Measurements from ENCODE around the gene GRIN2D. TPM values are rescaled to one million over a fixed set of nuclear protein-coding genes. Genes with fewer than 3 reads are reported as not detected.

GRIN2D gene
- total RNA-seq (under 1 TPM; 0.08 to 0.11 TPM), polyA plus RNA-seq (not detected), total RNA-seq (0 to 0.29 (median 0.08) reads per million in 6 experiments)

- Mint-ChIP-seq H3K9me3 (no peaks in the 10 kb centered on the region), H3K4me3 (peak within 1 kb of the TSS; percentile 59 to 94 (median 72)), H3K27me3 (peaks cover 9 to 45% (median 27%) of the 10 kb centered on the region in 5 donors), H3K27ac (peak within 1 kb of the TSS in 7 of 10 donors; percentile 19 to 87 (median 78)), H3K36me3 (peaks cover 0 to 2% (median 0%) of the 10 kb centered on the region in 3 donors), H3K4me1 (peaks cover 31 to 68% (median 42%) of the 10 kb centered on the region in 4 donors)
- peak in 4 of 10 donors; percentile 32 to 70 (median 36) for DNase-seq
- peak in 1 of 2 donors; percentile 21 for ATAC-seq
- POLR2A ChIA-PET, result interaction anchor here (0.5 to 0.7 kb wide), 3 partner anchors 60 to 204 kb away, joined by 3 to 4 read pairs (median 3); no protein-coding TSS in a partner anchor
These were observed at the start of gene GRIN2D for GRCh38 chr19:48393559-48394330. GRIN2D (plus strand) TSS chr19:48393668; CDS start chr19:48398393, 4,725 bp downstream.

DNA sequence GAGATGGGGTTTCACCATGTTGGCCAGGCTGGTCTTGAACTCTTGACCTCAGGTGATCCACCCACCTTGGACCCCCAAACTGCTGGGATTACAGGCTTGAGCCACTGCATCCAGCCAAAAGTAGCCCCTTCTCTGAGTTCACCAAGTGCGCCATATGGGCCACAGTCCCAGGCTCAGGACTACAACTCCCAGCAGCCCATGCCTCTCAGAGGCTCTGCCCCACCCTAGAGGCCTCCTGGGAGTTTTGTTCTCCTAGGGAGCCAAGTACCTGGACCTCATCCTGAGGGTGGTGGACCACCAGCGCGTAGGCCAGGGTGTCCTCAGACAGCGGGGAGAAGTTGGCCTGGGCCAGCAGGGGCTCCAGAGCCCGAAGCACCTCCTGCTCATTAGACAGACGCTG lies 48.6 kb upstream of the GRIN2D start:
- ATAC-seq (no peak), DNase-seq (no peak)
- Mint-ChIP-seq H3K27ac (peak overlapping the region in 1 of 10 donors; percentile 60), H3K36me3 (peaks cover 0 to 20% (median 2%) of the 10 kb centered on the region in 3 donors), H3K9me3 (no peaks in the 10 kb centered on the region), H3K27me3 (no peaks in the 10 kb centered on the region), H3K4me3 (no peak overlapping the region), H3K4me1 (peaks cover 0 to 4% (median 0%) of the 10 kb centered on the region in 4 donors)
- POLR2A ChIA-PET, result no interaction called here

- Mint-ChIP-seq H3K27ac (no peak overlapping the region), H3K9me3 (no peaks in the 10 kb centered on the region), H3K4me3 (no peak overlapping the region), H3K4me1 (peaks cover 2 to 6% (median 2%) of the 10 kb centered on the region in 4 donors), H3K27me3 (no peaks in the 10 kb centered on the region), H3K36me3 (peaks cover 0 to 23% (median 2%) of the 10 kb centered on the region in 3 donors)
- ATAC-seq (no peak), DNase-seq (no peak)
- POLR2A ChIA-PET, result no interaction called here
These were observed 47.3 kb upstream of the GRIN2D start for GRCh38 chr19:48346191-48346590.

DNA sequence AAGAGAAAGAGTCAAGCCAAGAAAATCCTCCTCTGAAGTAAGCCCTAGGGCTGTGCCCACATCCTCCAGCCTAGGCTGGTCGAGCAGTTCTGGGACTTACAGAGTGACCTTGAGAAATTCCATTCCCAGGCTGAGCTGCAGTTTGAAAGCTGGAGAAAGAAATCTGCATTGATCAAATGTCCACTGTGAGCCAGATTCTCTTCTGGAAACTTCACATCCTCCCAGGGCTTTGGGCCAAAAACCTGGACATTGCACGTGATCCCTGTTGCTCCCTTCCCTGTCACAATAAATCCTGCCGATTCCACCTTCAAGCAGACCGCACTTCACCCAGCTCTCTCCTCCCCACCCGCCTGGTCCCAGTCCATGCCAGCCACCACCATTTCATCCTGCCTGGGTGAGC lies 45.4 kb upstream of the GRIN2D start:
- DNase-seq, result no peak
- Mint-ChIP-seq H3K9me3 (no peaks in the 10 kb centered on the region), H3K4me3 (no peak overlapping the region), H3K27me3 (no peaks in the 10 kb centered on the region), H3K4me1 (peaks cover 3 to 11% (median 8%) of the 10 kb centered on the region in 4 donors), H3K27ac (peak overlapping the region in 1 of 10 donors; percentile 53), H3K36me3 (peaks cover 0 to 18% (median 0%) of the 10 kb centered on the region in 3 donors)
- POLR2A ChIA-PET, result interaction anchor here (1.0 kb wide), 1 partner anchor 27 kb away, joined by 3 read pairs; no protein-coding TSS in a partner anchor
- ATAC-seq, result no peak

DNA sequence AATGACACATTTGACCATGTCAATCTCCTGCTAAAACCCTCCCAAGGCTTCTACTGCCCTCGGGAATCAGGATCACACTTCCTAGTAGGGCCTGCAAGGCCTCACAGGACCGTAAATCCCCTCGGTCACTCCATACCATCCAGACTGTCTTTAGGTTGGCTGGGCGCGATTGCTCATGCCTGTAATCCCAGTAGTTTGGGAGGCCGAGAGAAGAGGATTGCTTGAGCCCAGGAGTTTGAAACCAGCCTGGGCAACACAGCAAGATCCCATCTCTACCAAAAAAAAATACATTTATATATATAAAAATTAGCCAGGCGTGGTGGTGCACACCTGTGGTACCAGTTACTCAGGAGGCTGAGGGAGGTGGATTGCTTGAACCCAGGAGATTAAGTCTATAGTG lies 44.7 kb upstream of the GRIN2D start:
- DNase-seq (no peak), ATAC-seq (no peak)
- H3K4me1 Mint-ChIP-seq, result peaks cover 3 to 11% (median 8%) of the 10 kb centered on the region in 4 donors
- peaks cover 0 to 18% (median 0%) of the 10 kb centered on the region in 3 donors for H3K36me3 Mint-ChIP-seq
- POLR2A ChIA-PET, result interaction anchor here (1.0 to 1.2 kb wide), 2 partner anchors 15 to 27 kb away, joined by 3 read pairs; no protein-coding TSS in a partner anchor
- H3K27me3 Mint-ChIP-seq, result no peaks in the 10 kb centered on the region
- H3K27ac Mint-ChIP-seq, result no peak overlapping the region
- H3K9me3 Mint-ChIP-seq, result no peaks in the 10 kb centered on the region
- H3K4me3 Mint-ChIP-seq, result no peak overlapping the region

- POLR2A ChIA-PET, result interaction anchor here (0.7 to 1.0 kb wide), 3 partner anchors 17 to 155 kb away, joined by 3 to 7 read pairs (median 4); no protein-coding TSS in a partner anchor
- Mint-ChIP-seq H3K27me3 (no peaks in the 10 kb centered on the region), H3K36me3 (peaks cover 0 to 13% (median 0%) of the 10 kb centered on the region in 3 donors), H3K4me1 (peaks cover 3 to 11% (median 8%) of the 10 kb centered on the region in 4 donors), H3K27ac (no peak overlapping the region), H3K4me3 (no peak overlapping the region), H3K9me3 (no peaks in the 10 kb centered on the region)
- DNase-seq (no peak), ATAC-seq (no peak)
These were observed 42.6 kb upstream of the GRIN2D start for GRCh38 chr19:48350856-48351255.

- POLR2A ChIA-PET, result interaction anchor here (0.7 to 1.5 kb wide), 4 partner anchors 12 to 155 kb away, joined by 3 to 7 read pairs (median 4); partner anchors contain the start of genes SYNGR4 and TMEM143
- no peak overlapping the region for H3K27ac Mint-ChIP-seq
These were observed 42.1 kb upstream of the GRIN2D start for GRCh38 chr19:48351341-48351752.

GRCh38 chr19:48353677-48354076 lies 39.8 kb upstream of the GRIN2D start:
- H3K4me1 Mint-ChIP-seq, result peaks cover 3 to 9% (median 7%) of the 10 kb centered on the region in 4 donors
- ATAC-seq, result no peak
- H3K27ac Mint-ChIP-seq, result no peak overlapping the region
- no peaks in the 10 kb centered on the region for H3K27me3 Mint-ChIP-seq
- no peak overlapping the region for H3K4me3 Mint-ChIP-seq
- H3K9me3 Mint-ChIP-seq, result no peaks in the 10 kb centered on the region
- POLR2A ChIA-PET, result no interaction called here
- peaks cover 0 to 8% (median 0%) of the 10 kb centered on the region in 3 donors for H3K36me3 Mint-ChIP-seq
- DNase-seq, result no peak

More at GRCh38 chr19:48351341-48351752, 42.1 kb upstream of the GRIN2D start:
- no peaks in the 10 kb centered on the region for H3K27me3 Mint-ChIP-seq
- DNase-seq (peak; percentile 58 to 86 (median 70)), ATAC-seq (peak; percentile 86 to 88)
- no peaks in the 10 kb centered on the region for H3K9me3 Mint-ChIP-seq
- peaks cover 3 to 11% (median 8%) of the 10 kb centered on the region in 4 donors for H3K4me1 Mint-ChIP-seq
- H3K36me3 Mint-ChIP-seq, result peaks cover 0 to 11% (median 0%) of the 10 kb centered on the region in 3 donors
- H3K4me3 Mint-ChIP-seq, result no peak overlapping the region

DNA sequence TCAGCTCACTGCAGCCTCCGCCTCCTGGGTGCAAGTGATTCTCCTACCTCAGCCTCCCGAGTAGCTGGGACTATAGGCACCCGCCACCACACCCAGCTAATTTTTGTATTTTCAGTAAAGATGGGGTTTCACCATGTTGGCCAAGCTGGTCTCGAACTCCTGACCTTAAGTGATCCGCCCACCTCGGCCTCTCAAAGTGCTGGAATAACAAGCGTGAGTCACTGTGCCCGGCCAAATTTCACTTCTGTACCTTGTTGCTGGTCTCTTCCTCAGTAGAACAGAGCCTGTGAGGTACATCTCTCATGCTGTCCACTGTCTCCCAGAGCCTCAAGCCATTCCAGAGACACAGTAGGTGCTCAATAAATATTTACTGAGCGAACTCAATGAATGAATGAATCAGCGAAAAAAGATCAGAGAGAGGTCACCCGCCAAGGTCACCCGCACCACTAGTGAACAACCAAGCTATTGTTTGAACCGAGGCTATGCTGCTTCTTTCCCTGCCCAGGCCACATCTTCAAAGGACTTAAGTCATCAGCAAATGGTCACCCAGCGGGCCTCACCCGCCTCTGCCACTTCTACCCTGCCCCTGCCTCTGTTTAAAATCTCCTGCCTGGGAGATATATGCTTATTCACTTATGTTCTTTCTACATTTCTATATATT lies 39.0 kb upstream of the GRIN2D start:
- no peaks in the 10 kb centered on the region for H3K9me3 Mint-ChIP-seq
- H3K36me3 Mint-ChIP-seq, result peaks cover 0 to 15% (median 0%) of the 10 kb centered on the region in 3 donors
- no peak for DNase-seq
- no peak for ATAC-seq
- POLR2A ChIA-PET, result no interaction called here
- no peak overlapping the region for H3K4me3 Mint-ChIP-seq
- no peaks in the 10 kb centered on the region for H3K27me3 Mint-ChIP-seq
- H3K27ac Mint-ChIP-seq, result peak overlapping the region in 1 of 10 donors; percentile 71
- peaks cover 3 to 9% (median 7%) of the 10 kb centered on the region in 4 donors for H3K4me1 Mint-ChIP-seq

DNA sequence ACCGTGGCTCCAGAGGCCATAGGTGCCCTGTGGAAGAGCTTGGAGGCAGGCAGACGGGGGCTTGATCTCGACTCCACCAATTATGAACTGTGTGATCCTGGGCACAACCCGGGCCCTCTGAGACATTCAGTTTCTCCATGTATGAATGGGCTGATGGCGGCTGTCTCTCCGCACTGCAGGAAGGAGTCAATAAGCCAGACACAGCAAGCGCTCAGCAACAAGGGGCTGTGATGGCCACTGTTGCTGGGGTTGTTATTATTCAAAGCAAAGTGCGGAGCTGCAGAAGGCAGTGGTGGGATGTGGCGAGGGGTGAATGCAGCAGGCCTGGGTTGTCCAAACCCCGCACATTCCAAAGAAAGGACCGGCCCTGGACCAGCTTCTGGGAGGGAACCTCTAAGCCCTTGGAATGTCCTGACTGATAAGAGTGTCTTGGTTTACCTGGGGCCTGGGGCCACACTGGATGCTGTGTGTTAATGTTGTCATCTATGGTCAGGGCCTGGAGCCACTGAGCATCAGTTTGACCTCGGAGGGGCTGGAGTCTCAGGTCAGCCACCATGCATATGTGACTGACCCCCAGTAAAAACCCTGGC lies 38.0 kb upstream of the GRIN2D start:
- ATAC-seq, result no peak
- H3K27ac Mint-ChIP-seq, result no peak overlapping the region
- H3K4me1 Mint-ChIP-seq, result peaks cover 3 to 9% (median 7%) of the 10 kb centered on the region in 4 donors
- no peak for DNase-seq
- H3K27me3 Mint-ChIP-seq, result no peaks in the 10 kb centered on the region
- POLR2A ChIA-PET, result interaction anchor here (0.7 kb wide), 1 partner anchor 26 kb away, joined by 4 read pairs; no protein-coding TSS in a partner anchor
- no peak overlapping the region for H3K4me3 Mint-ChIP-seq
- peaks cover 0 to 22% (median 0%) of the 10 kb centered on the region in 3 donors for H3K36me3 Mint-ChIP-seq
- no peaks in the 10 kb centered on the region for H3K9me3 Mint-ChIP-seq

DNA sequence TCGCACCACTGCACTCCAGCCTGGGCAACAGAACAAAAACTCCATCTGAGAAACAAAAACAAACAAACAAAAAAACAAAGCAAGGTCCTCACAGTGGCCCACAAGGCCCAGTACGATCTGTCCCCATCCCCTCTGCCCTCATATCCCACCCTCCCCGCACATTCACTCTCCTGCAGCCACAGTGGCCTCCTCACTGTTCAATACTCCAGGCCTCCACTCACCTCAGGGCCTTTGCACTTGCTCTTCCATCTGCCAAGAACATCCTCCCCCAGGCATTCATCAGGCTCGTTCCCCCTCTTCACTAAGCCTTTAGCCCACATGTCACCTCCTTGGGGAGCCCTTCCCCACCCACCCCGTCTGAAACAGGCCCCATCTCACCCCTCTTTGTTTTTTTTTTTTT lies 34.3 kb upstream of the GRIN2D start:
- no peaks in the 10 kb centered on the region for H3K9me3 Mint-ChIP-seq
- no peak for ATAC-seq
- H3K36me3 Mint-ChIP-seq, result peaks cover 0 to 19% (median 0%) of the 10 kb centered on the region in 3 donors
- peak overlapping the region in 1 of 10 donors; percentile 29 for H3K27ac Mint-ChIP-seq
- no peaks in the 10 kb centered on the region for H3K27me3 Mint-ChIP-seq
- H3K4me3 Mint-ChIP-seq, result no peak overlapping the region
- peaks cover 9 to 15% (median 12%) of the 10 kb centered on the region in 4 donors for H3K4me1 Mint-ChIP-seq
- POLR2A ChIA-PET, result no interaction called here
- DNase-seq, result no peak

- H3K27ac Mint-ChIP-seq, result peak overlapping the region in 2 of 10 donors; percentile 34 to 38
- peaks cover 0 to 19% (median 0%) of the 10 kb centered on the region in 3 donors for H3K36me3 Mint-ChIP-seq
- H3K4me1 Mint-ChIP-seq, result peaks cover 11 to 26% (median 16%) of the 10 kb centered on the region in 4 donors
- ATAC-seq (no peak), DNase-seq (no peak)
- peak overlapping the region in 4 of 10 donors; percentile 5 to 63 (median 18) for H3K4me3 Mint-ChIP-seq
- POLR2A ChIA-PET, result interaction anchor here (1.9 to 3.2 kb wide), 2 partner anchors 40 to 191 kb away, joined by 4 to 36 read pairs; partner anchors contain the start of gene ZSWIM9
- no peaks in the 10 kb centered on the region for H3K27me3 Mint-ChIP-seq
- no peaks in the 10 kb centered on the region for H3K9me3 Mint-ChIP-seq
These were observed 31.6 kb upstream of the GRIN2D start for GRCh38 chr19:48361912-48362311.

Data from naive thymus-derived CD8-positive, alpha-beta T cell (primary cell).